Naive thymus-derived CD4-positive, alpha-beta T cell (primary cell): Measurements from ENCODE around the gene EFCAB12. TPM values are rescaled to one million over a fixed set of nuclear protein-coding genes. Genes with fewer than 3 reads are reported as not detected.

ENCODE experiments used
- ATAC-seq: fragments of 150-1000 bp; cut with Tn5 transposase; 2 replicates; pipeline ENCODE4 v1.10.0; 2021; ENCODE audit warnings: mild to moderate bottlenecking, moderate library complexity
- CTCF ChIA-PET: fragments of 350-600 bp; sonication (Branson Sonifier 250); formaldehyde crosslinking; loops from one replicate; lab custom pipeline; 2021; ENCODE audit warnings: antibody characterized with exemption; lab: Charles Lee
- POLR2A ChIA-PET: fragments of 350-600 bp; sonication (Branson Sonifier 250); formaldehyde crosslinking; loops from one replicate; lab custom pipeline; 2021; ENCODE audit warnings: antibody characterized with exemption, inconsistent platforms; lab: Charles Lee
- DNase-seq, 9 donors: peaks; one replicate each; pipeline versions ENCODE4 v3.0.0 to v3.0.0-alpha.2; 2020 to 2022; ENCODE audit warnings: mixed read lengths in 1 of 9
- H3K27ac ChIP-seq: one replicate; pipeline ENCODE4 v1.7.0; 2013; ENCODE audit warnings: mild to moderate bottlenecking, low read depth, low read length, moderate library complexity
- H3K27me3 ChIP-seq, 2 donors: one replicate each; pipeline ENCODE4 v1.7.0; 2013; ENCODE audit warnings: low read length in 2 of 2, mild to moderate bottlenecking in 2 of 2, moderate library complexity in 2 of 2; ENCODE audit not compliant: control insufficient read depth in 2 of 2, insufficient read depth in 2 of 2
- H3K36me3 ChIP-seq, 3 experiments: 1 replicate in 2 of 3; 2 replicates in 1 of 3; pipeline ENCODE4 v1.7.0; 2013; ENCODE audit warnings: low read length in 3 of 3, mild to moderate bottlenecking in 3 of 3, moderate library complexity in 1 of 3; ENCODE audit not compliant: insufficient read depth in 3 of 3, control insufficient read depth in 2 of 3
- H3K4me1 ChIP-seq, 2 donors: one replicate each; pipeline ENCODE4 v1.7.0; 2013; ENCODE audit warnings: low read length in 2 of 2, mild to moderate bottlenecking in 2 of 2, moderate library complexity in 1 of 2; ENCODE audit not compliant: control insufficient read depth in 2 of 2, insufficient read depth in 2 of 2
- H3K4me3 ChIP-seq: 2 replicates; pipeline ENCODE4 v1.7.0; 2013; ENCODE audit warnings: mild to moderate bottlenecking, low read length
- H3K9me3 ChIP-seq, 3 experiments: 1 replicate in 2 of 3; 2 replicates in 1 of 3; pipeline ENCODE4 v1.7.0; 2013; ENCODE audit warnings: low read length in 3 of 3; ENCODE audit not compliant: control insufficient read depth in 2 of 3
- H3K27ac Mint-ChIP-seq, 9 donors: one replicate each; pipeline ENCODE4 v1.8.0; 2020 to 2022; ENCODE audit warnings: mixed read lengths in 9 of 9, mild to moderate bottlenecking in 8 of 9, moderate library complexity in 5 of 9, inconsistent platforms in 2 of 9
- H3K27me3 Mint-ChIP-seq, 5 donors: one replicate each; pipeline ENCODE4 v1.8.0; 2021 to 2022; ENCODE audit warnings: mixed read lengths in 5 of 5, mild to moderate bottlenecking in 1 of 5
- H3K36me3 Mint-ChIP-seq, 5 donors: one replicate each; pipeline ENCODE4 v1.8.0; 2020 to 2022; ENCODE audit warnings: mixed read lengths in 5 of 5, mild to moderate bottlenecking in 3 of 5, inconsistent platforms in 1 of 5
- H3K4me1 Mint-ChIP-seq, 7 donors: one replicate each; pipeline ENCODE4 v1.8.0; 2020 to 2022; ENCODE audit warnings: mixed read lengths in 7 of 7, mild to moderate bottlenecking in 3 of 7, inconsistent platforms in 1 of 7
- H3K4me3 Mint-ChIP-seq, 10 donors: one replicate each; pipeline ENCODE4 v1.8.0; 2020 to 2022; ENCODE audit warnings: mild to moderate bottlenecking in 10 of 10, mixed read lengths in 10 of 10, moderate library complexity in 6 of 10, inconsistent platforms in 2 of 10
- H3K9me3 Mint-ChIP-seq, 11 donors: one replicate each; pipeline ENCODE4 v1.8.0; 2020 to 2022; ENCODE audit warnings: mixed read lengths in 11 of 11, mild to moderate bottlenecking in 4 of 11, inconsistent platforms in 1 of 11, moderate library complexity in 1 of 11
- intact Hi-C, 2 donors: fragments of 100-400 bp; cut with micrococcal nuclease; formaldehyde crosslinking; loops; one replicate each; pipeline ENCODE4 v1.15.1; 2023
- polyA plus RNA-seq, 2 donors: library from polyadenylated mRNA; unstranded; fragments of 300-500 nt; fragmentation: Illumina TruSeq; gene quantifications; one replicate each; pipeline ENCODE4 v1.2.3, GENCODE V29; 2021
- total RNA-seq, 6 experiments: library from RNA in 5 of 6; stranded (reverse) in 5 of 6; gene quantifications; 1 replicate in 5 of 6; 2 replicates in 1 of 6; pipeline ENCODE4 v1.2.3 and lab custom pipeline; 2021 to 2026

Gene EFCAB12
- total and polyA plus RNA-seq, 7 experiments from 2014 or later = 0.31 to 2.7 (median 2.1) TPM; not detected in 1

DNA sequence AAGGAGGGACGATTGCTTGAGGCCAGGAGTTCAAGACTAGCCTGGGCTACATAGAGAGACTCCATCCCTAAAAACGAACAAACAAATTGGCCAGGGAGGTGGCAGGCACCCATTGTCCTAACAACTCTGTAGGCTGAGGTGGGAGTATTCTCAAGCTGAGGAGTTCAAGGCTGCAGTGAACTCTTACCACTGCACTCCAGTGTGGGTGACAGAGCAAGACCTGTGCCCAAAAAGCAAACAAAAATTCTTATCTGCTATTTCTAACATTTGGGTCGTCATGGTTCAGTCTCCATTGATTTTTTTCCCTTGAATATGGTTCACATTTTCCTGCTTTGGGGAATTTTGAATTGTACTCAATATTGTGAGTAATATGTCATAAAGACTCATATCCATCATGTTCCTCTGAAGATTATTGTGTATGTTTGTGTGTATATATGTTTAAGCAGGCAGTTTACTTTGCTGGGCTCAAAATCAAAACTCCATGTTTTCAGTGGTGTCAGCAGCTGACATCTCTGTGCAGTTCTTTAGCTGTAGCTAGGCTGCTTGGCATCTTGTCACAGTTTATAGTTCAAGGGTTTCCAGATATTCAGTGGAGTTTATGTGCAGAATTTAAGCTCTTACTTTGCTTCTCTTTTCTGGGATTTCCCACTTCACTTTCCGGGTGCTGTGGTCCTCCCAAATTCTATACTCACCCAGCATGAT is 44.8 kb upstream of the EFCAB12 start:
- ChIA-PET POLR2A (interaction anchor here (0.6 kb wide), 1 partner anchor 333 kb away, joined by 3 read pairs; no protein-coding TSS in a partner anchor), CTCF (no interaction called here)
- Histone ChIP-seq H3K36me3 (peaks cover 0 to 9% (median 4%) of the 10 kb centered on the region in 3 experiments), H3K27me3 (no peaks in the 10 kb centered on the region), H3K4me1 (no peaks in the 10 kb centered on the region), H3K27ac (no peak overlapping the region), H3K9me3 (no peaks in the 10 kb centered on the region), H3K4me3 (no peak overlapping the region)
- Mint-ChIP-seq H3K4me3 (no peak overlapping the region), H3K27ac (no peak overlapping the region), H3K4me1 (peaks cover 0 to 17% (median 8%) of the 10 kb centered on the region in 7 donors), H3K9me3 (no peaks in the 10 kb centered on the region), H3K36me3 (peaks cover 4 to 45% (median 22%) of the 10 kb centered on the region in 5 donors), H3K27me3 (no peaks in the 10 kb centered on the region)
- no peak for ATAC-seq
- DNase-seq = no peak
- intact Hi-C loops = no loop called here

DNA sequence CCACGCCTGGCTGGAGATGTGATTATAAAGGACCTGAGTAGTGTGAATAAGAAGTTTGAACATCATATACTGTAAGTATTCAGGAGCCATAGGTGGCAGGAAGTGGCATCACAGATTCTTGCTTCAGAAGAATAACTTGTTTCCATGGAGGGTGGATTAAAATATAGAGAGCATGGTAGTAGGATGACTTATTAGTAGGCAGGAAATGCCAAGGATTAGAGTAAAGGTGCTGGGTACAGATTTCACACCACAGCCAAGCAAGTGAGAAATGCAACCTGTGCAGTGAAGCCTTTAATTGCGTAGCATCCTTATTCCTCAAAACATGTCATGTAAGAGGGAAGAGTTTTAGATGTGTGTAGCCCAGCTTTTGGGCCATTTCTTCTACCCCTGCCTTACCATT is 42.4 kb upstream of the EFCAB12 start:
- peaks cover 2 to 17% (median 8%) of the 10 kb centered on the region in 7 donors for H3K4me1 Mint-ChIP-seq
- intact Hi-C loops = no loop called here
- no peak overlapping the region for H3K4me3 Mint-ChIP-seq
- Histone ChIP-seq H3K4me3 (no peak overlapping the region), H3K9me3 (no peaks in the 10 kb centered on the region), H3K27me3 (no peaks in the 10 kb centered on the region), H3K27ac (no peak overlapping the region), H3K36me3 (no peaks in the 10 kb centered on the region), H3K4me1 (no peaks in the 10 kb centered on the region)
- no peaks in the 10 kb centered on the region for H3K9me3 Mint-ChIP-seq
- no peaks in the 10 kb centered on the region for H3K27me3 Mint-ChIP-seq
- peaks cover 0 to 35% (median 14%) of the 10 kb centered on the region in 5 donors for H3K36me3 Mint-ChIP-seq
- no peak for ATAC-seq
- POLR2A ChIA-PET = interaction anchor here (1.1 kb wide), 1 partner anchor 9 kb away, joined by 3 read pairs; no protein-coding TSS in a partner anchor
- DNase-seq = no peak
- CTCF ChIA-PET = interaction anchor here (1.2 kb wide), 1 partner anchor 16 kb away, joined by 3 read pairs; no protein-coding TSS in a partner anchor
- peak overlapping the region in 1 of 9 donors; percentile 36 for H3K27ac Mint-ChIP-seq

DNA sequence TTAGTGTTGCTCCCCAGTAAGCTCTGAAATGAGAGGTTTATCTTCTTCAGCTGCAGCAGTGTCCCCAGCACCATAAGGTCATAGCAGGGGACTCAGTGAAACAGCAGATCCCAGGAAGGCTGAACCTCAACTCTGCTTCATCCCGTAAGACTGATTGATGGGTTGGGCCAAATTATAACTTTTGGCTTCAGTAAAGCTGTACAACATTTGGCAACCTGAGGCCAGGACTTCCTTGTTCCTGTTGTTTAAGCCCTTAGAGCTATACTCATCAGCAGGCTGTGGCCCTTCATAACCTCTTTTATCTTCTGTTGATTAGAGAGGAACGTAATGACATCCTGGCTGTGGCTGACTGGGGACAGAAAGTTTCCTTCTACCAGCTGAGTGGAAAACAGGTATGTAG is 40.6 kb upstream of the EFCAB12 start:
- no peak for ATAC-seq
- intact Hi-C loops = loop anchor here in 1 of 2 donors (5.0 kb wide), 1 partner anchor 1212 kb away; no protein-coding TSS in a partner anchor
- peak in 3 of 9 donors; percentile 15 to 44 (median 16) for DNase-seq

DNA sequence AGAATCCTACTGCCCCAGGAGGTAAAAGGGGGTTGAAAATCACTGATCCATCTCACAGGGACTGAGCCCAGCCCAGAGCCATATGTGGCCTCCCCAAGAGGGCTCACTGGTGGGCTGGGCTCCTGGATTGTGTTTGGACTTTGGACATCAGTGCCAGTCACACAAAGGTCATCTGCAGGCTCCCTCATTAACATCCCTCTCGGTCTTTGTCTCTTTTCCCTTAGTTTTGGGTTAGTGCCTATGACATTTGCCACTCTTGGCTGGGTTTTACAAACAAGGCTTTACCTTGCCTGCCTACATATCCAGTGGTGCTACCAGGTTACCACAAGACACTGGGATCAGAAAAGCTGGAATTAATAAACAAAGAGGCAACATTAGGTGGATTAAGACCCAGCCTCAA is 39.5 kb upstream of the EFCAB12 start:
- POLR2A ChIA-PET = interaction anchor here (0.7 kb wide), 1 partner anchor 14 kb away, joined by 3 read pairs; no protein-coding TSS in a partner anchor
- H3K27ac Mint-ChIP-seq = no peak overlapping the region
- H3K4me1 Mint-ChIP-seq = peaks cover 2 to 17% (median 8%) of the 10 kb centered on the region in 7 donors
- H3K36me3 Mint-ChIP-seq = peaks cover 0 to 42% (median 14%) of the 10 kb centered on the region in 5 donors
- CTCF ChIA-PET = no interaction called here
- Histone ChIP-seq H3K36me3 (no peaks in the 10 kb centered on the region), H3K4me1 (no peaks in the 10 kb centered on the region), H3K4me3 (no peak overlapping the region), H3K27me3 (no peaks in the 10 kb centered on the region), H3K27ac (no peak overlapping the region), H3K9me3 (no peaks in the 10 kb centered on the region)
- intact Hi-C loops = loop anchor here in 1 of 2 donors (5.0 kb wide), 1 partner anchor 1211 kb away; no protein-coding TSS in a partner anchor
- no peaks in the 10 kb centered on the region for H3K27me3 Mint-ChIP-seq
- H3K9me3 Mint-ChIP-seq = no peaks in the 10 kb centered on the region
- no peak for ATAC-seq
- no peak overlapping the region for H3K4me3 Mint-ChIP-seq
- no peak for DNase-seq

More for the DNA sequence above, 40.6 kb upstream of the EFCAB12 start:
- Histone ChIP-seq H3K4me3 (no peak overlapping the region), H3K4me1 (no peaks in the 10 kb centered on the region), H3K9me3 (no peaks in the 10 kb centered on the region), H3K36me3 (no peaks in the 10 kb centered on the region), H3K27ac (no peak overlapping the region), H3K27me3 (no peaks in the 10 kb centered on the region)
- Mint-ChIP-seq H3K27me3 (no peaks in the 10 kb centered on the region), H3K36me3 (peaks cover 0 to 42% (median 10%) of the 10 kb centered on the region in 5 donors), H3K4me1 (peaks cover 2 to 17% (median 8%) of the 10 kb centered on the region in 7 donors), H3K27ac (peak overlapping the region in 6 of 9 donors; percentile 4 to 71 (median 27)), H3K9me3 (no peaks in the 10 kb centered on the region), H3K4me3 (no peak overlapping the region)
- CTCF ChIA-PET = no interaction called here
- POLR2A ChIA-PET = interaction anchor here (1.0 to 1.3 kb wide), 2 partner anchors 27 to 29 kb away, joined by 3 to 7 read pairs; partner anchors contain the start of genes IFT122 and MBD4

DNA sequence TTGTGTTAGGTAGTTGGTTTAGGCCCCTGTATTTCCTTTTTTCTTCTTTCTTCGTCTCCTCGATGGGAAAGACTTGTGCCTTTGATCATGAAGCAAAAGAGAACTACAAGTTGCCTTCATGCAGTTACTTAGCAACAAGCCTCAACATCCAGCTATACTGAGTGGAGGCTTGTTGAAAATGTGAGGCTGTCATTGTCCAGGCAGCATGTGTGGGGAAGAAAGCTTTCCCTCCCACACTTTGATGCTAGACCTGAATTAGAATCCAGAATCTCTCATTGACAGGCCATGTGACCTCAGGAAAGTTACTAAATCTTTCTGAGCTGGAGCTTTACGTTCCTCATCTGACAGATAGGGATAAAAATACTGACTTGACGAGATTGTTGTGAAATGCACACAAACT is 35.3 kb upstream of the EFCAB12 start:
- ChIA-PET POLR2A (interaction anchor here (1.2 kb wide), 1 partner anchor 23 kb away, joined by 3 read pairs; no protein-coding TSS in a partner anchor), CTCF (no interaction called here)
- H3K27me3 ChIP-seq = no peaks in the 10 kb centered on the region
- no peaks in the 10 kb centered on the region for H3K4me1 ChIP-seq
- Mint-ChIP-seq H3K27me3 (no peaks in the 10 kb centered on the region), H3K4me3 (no peak overlapping the region), H3K4me1 (peaks cover 0 to 7% (median 4%) of the 10 kb centered on the region in 7 donors), H3K36me3 (peaks cover 4 to 29% (median 15%) of the 10 kb centered on the region in 5 donors), H3K9me3 (no peaks in the 10 kb centered on the region), H3K27ac (peak overlapping the region in 2 of 9 donors; percentile 14 to 44)
- no peak for DNase-seq
- H3K4me3 ChIP-seq = no peak overlapping the region
- H3K27ac ChIP-seq = no peak overlapping the region
- no peaks in the 10 kb centered on the region for H3K36me3 ChIP-seq
- intact Hi-C loops = no loop called here
- H3K9me3 ChIP-seq = no peaks in the 10 kb centered on the region
- ATAC-seq = no peak

DNA sequence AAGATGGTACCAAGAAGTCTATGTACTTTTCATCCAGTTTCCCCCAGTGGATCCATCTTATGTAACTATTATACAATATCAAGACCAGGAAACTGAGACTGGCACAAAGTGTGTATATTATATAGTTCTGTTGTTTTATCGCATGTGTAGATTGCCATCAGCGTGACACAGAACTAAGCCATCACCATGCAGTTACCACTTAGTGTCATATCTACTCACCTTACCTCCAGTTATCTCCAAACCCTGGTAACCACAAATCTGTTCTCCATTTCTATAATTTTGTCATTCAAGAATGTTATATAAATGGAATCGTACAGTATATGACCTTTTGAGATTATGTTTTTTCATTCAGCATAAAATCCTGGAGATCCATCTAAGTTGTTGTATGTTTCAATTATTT is 34.7 kb upstream of the EFCAB12 start:
- Histone ChIP-seq H3K27ac (no peak overlapping the region), H3K27me3 (no peaks in the 10 kb centered on the region), H3K4me1 (no peaks in the 10 kb centered on the region), H3K9me3 (no peaks in the 10 kb centered on the region), H3K36me3 (no peaks in the 10 kb centered on the region), H3K4me3 (no peak overlapping the region)
- ATAC-seq = no peak
- POLR2A ChIA-PET = no interaction called here
- CTCF ChIA-PET = no interaction called here
- H3K4me3 Mint-ChIP-seq = no peak overlapping the region
- intact Hi-C loops = no loop called here
- peaks cover 0 to 7% (median 4%) of the 10 kb centered on the region in 7 donors for H3K4me1 Mint-ChIP-seq
- no peaks in the 10 kb centered on the region for H3K27me3 Mint-ChIP-seq
- DNase-seq = no peak
- peak overlapping the region in 1 of 9 donors; percentile 44 for H3K27ac Mint-ChIP-seq
- peaks cover 4 to 32% (median 15%) of the 10 kb centered on the region in 5 donors for H3K36me3 Mint-ChIP-seq
- no peaks in the 10 kb centered on the region for H3K9me3 Mint-ChIP-seq
